Activated naive CD8-positive, alpha-beta T cell treated with anti-CD3 and anti-CD28 coated beads for 36 hours (primary cell): Measurements from ENCODE around the gene SLC27A2. TPM values are rescaled to one million over a fixed set of nuclear protein-coding genes. Genes with fewer than 3 reads are reported as not detected.

Experiments
- DNase-seq: peaks from one replicate; pipeline ENCODE4 v3.0.0; 2021
- H3K27ac Mint-ChIP-seq: one replicate; pipeline ENCODE4 v1.8.0; 2022; ENCODE audit warnings: mild to moderate bottlenecking, moderate library complexity, mixed read lengths
- H3K27me3 Mint-ChIP-seq: one replicate; pipeline ENCODE4 v1.8.0; 2022; ENCODE audit warnings: mild to moderate bottlenecking, mixed read lengths
- H3K36me3 Mint-ChIP-seq: one replicate; pipeline ENCODE4 v1.8.0; 2021; ENCODE audit warnings: mild to moderate bottlenecking, mixed read lengths
- H3K4me1 Mint-ChIP-seq: one replicate; pipeline ENCODE4 v1.8.0; 2021; ENCODE audit warnings: mixed read lengths
- H3K4me3 Mint-ChIP-seq: one replicate; pipeline ENCODE4 v1.8.0; 2022; ENCODE audit warnings: mild to moderate bottlenecking, moderate library complexity, mixed read lengths
- H3K9me3 Mint-ChIP-seq: one replicate; pipeline ENCODE4 v1.8.0; 2022; ENCODE audit warnings: mixed read lengths
- total RNA-seq, 2 experiments: library from RNA; stranded (reverse); gene quantifications; one replicate each; pipeline ENCODE4 v1.2.3, GENCODE V29; 2021

The SLC27A2 gene
- total RNA-seq, 2 experiments from 2014 or later, result 15.0 to 16.0 TPM

DNA sequence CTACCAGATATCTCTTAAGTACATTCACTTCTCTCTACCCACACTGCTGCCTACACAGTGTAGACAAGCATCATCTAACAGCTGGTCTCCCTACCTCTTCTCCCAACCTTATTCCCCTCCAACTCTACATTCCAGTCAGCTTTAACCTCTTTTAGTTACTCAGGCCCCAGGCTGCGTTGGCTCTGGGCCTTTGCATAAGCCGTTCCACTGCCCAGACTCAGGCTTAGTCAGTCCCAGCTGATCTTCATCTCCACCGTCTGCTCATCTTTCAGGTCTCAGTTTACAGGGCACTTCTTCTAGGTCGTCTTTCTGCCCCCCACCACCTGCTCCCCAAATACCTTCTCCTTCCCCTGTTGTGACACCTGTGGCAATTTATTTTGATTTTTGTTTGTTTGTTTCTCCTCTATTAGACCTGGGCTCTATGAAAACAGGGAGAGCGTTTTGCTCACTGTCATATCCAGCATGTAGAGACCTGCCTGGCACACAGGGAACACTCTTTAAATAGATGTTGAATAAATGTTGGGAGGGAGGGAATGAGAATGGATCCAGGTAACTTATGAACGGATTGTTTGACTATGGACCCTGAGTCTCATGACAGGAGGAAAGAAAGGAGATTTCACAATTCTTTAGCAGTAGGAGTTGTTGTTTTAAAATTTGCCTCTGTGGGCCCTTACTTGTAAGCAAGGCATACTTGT is 11.1 kb downstream of the SLC27A2 start:
- DNase-seq, result no peak
- no peak overlapping the region for H3K27ac Mint-ChIP-seq
- H3K27me3 Mint-ChIP-seq, result no peaks in the 10 kb centered on the region
- peaks cover 11% of the 10 kb centered on the region for H3K36me3 Mint-ChIP-seq
- no peak overlapping the region for H3K4me3 Mint-ChIP-seq
- H3K9me3 Mint-ChIP-seq, result no peaks in the 10 kb centered on the region
- peaks cover 2% of the 10 kb centered on the region for H3K4me1 Mint-ChIP-seq

DNA sequence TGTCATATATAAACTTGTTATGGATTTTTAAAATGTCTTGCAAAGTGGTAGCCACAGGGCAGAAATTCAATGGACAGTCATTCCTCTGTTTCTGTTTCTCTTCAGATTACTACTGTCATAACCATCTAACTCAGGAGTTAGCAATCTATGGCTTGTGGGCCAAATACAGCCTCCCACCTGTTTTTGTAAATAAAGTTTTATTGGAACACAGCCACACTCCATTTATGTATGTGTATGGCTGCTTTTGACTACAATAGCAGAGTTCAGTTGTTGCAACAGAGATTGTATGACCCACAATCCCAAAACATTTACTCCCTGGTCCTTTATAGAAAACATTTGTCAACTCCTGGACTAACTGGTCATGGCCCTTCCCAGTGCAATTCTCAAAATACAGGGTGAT is 20.0 kb downstream of the SLC27A2 start:
- Mint-ChIP-seq H3K9me3 (no peaks in the 10 kb centered on the region), H3K27me3 (no peaks in the 10 kb centered on the region), H3K36me3 (peaks cover 15% of the 10 kb centered on the region), H3K27ac (no peak overlapping the region), H3K4me1 (peaks cover 2% of the 10 kb centered on the region), H3K4me3 (no peak overlapping the region)
- no peak for DNase-seq

DNA sequence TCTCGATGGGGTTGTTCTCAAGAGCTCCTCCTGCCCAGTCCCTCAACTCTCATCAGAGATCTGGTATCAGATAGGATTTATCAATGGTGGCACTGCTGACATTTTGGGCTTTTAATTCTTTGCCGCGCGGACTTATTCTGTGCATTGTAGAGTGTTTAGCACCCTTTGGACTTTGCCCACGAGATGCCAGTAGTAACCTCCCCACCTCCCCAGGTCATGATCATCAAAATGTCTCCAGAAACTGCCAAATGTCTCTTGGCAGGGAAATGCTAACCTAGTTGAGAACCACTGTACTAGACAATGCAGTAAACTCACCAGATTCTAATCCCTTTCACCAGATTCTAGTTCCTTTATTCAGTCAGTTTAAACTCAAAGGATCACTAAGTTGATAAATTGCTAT is 24.0 kb downstream of the SLC27A2 start:
- H3K4me1 Mint-ChIP-seq, result no peaks in the 10 kb centered on the region
- H3K36me3 Mint-ChIP-seq, result peaks cover 36% of the 10 kb centered on the region
- H3K27ac Mint-ChIP-seq, result no peak overlapping the region
- no peaks in the 10 kb centered on the region for H3K9me3 Mint-ChIP-seq
- no peaks in the 10 kb centered on the region for H3K27me3 Mint-ChIP-seq
- H3K4me3 Mint-ChIP-seq, result no peak overlapping the region
- no peak for DNase-seq

DNA sequence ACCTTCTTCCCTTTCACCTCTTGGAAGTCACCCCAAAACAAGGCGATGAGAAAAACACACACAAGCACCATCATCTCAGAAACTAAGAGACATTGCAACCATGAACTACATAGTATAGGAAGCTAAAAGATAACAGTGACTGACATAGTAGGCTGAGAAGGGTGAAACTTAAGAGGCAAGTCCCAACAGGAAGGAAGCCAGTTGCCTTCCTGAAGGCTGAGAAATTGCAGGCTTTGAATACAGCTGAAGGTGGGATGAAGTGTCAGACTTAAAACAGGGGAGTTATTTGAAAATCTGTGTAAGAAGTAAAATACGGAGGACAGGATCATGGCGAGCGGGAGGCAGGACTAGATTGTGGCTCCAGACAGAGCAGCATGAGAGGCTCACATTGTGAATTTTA is 27.8 kb downstream of the SLC27A2 start:
- peaks cover 13% of the 10 kb centered on the region for H3K9me3 Mint-ChIP-seq

GRCh38 chr15:50210462-50211157 is 28.6 kb downstream of the SLC27A2 start:
- peaks cover 46% of the 10 kb centered on the region for H3K36me3 Mint-ChIP-seq
- H3K9me3 Mint-ChIP-seq, result peaks cover 14% of the 10 kb centered on the region

More for the DNA sequence above, 27.8 kb downstream of the SLC27A2 start:
- Mint-ChIP-seq H3K4me1 (no peaks in the 10 kb centered on the region), H3K27ac (no peak overlapping the region), H3K4me3 (no peak overlapping the region), H3K36me3 (peaks cover 47% of the 10 kb centered on the region), H3K27me3 (peaks cover 10% of the 10 kb centered on the region)
- DNase-seq, result no peak

GRCh38 chr15:50218291-50218690 is 36.3 kb downstream of the SLC27A2 start:
- H3K27ac Mint-ChIP-seq, result no peak overlapping the region
- H3K36me3 Mint-ChIP-seq, result no peaks in the 10 kb centered on the region
- peaks cover 10% of the 10 kb centered on the region for H3K27me3 Mint-ChIP-seq
- H3K4me1 Mint-ChIP-seq, result peaks cover 12% of the 10 kb centered on the region
- H3K9me3 Mint-ChIP-seq, result peaks cover 1% of the 10 kb centered on the region
- no peak overlapping the region for H3K4me3 Mint-ChIP-seq
- no peak for DNase-seq

More at GRCh38 chr15:50210462-50211157, 28.6 kb downstream of the SLC27A2 start:
- Mint-ChIP-seq H3K4me1 (no peaks in the 10 kb centered on the region), H3K4me3 (no peak overlapping the region), H3K27me3 (peaks cover 17% of the 10 kb centered on the region), H3K27ac (no peak overlapping the region)
- no peak for DNase-seq

- Mint-ChIP-seq H3K4me1 (peaks cover 12% of the 10 kb centered on the region), H3K27ac (no peak overlapping the region)
- no peak for DNase-seq
These were observed 36.7 kb downstream of the SLC27A2 start for GRCh38 chr15:50218691-50219090.

GRCh38 chr15:50219820-50220219 is 37.8 kb downstream of the SLC27A2 start:
- H3K4me3 Mint-ChIP-seq, result no peak overlapping the region
- peaks cover 12% of the 10 kb centered on the region for H3K4me1 Mint-ChIP-seq
- no peak for DNase-seq
- no peak overlapping the region for H3K27ac Mint-ChIP-seq
- H3K36me3 Mint-ChIP-seq, result peaks cover 4% of the 10 kb centered on the region
- H3K27me3 Mint-ChIP-seq, result peaks cover 9% of the 10 kb centered on the region
- peaks cover 1% of the 10 kb centered on the region for H3K9me3 Mint-ChIP-seq

More at GRCh38 chr15:50218691-50219090, 36.7 kb downstream of the SLC27A2 start:
- no peak overlapping the region for H3K4me3 Mint-ChIP-seq
- H3K9me3 Mint-ChIP-seq, result peaks cover 1% of the 10 kb centered on the region
- H3K27me3 Mint-ChIP-seq, result peaks cover 10% of the 10 kb centered on the region
- H3K36me3 Mint-ChIP-seq, result peaks cover 2% of the 10 kb centered on the region

GRCh38 chr15:50222181-50222580 is 40.2 kb downstream of the SLC27A2 start:
- H3K27me3 Mint-ChIP-seq, result no peaks in the 10 kb centered on the region
- no peak overlapping the region for H3K4me3 Mint-ChIP-seq
- peaks cover 4% of the 10 kb centered on the region for H3K36me3 Mint-ChIP-seq

GRCh38 chr15:50224606-50225005 is 42.6 kb downstream of the SLC27A2 start:
- H3K27ac Mint-ChIP-seq, result no peak overlapping the region
- no peaks in the 10 kb centered on the region for H3K27me3 Mint-ChIP-seq
- H3K36me3 Mint-ChIP-seq, result peaks cover 8% of the 10 kb centered on the region
- no peak overlapping the region for H3K4me3 Mint-ChIP-seq
- no peaks in the 10 kb centered on the region for H3K9me3 Mint-ChIP-seq
- no peak for DNase-seq
- peaks cover 7% of the 10 kb centered on the region for H3K4me1 Mint-ChIP-seq

More at GRCh38 chr15:50222181-50222580, 40.2 kb downstream of the SLC27A2 start:
- H3K4me1 Mint-ChIP-seq, result peaks cover 12% of the 10 kb centered on the region
- DNase-seq, result no peak
- H3K9me3 Mint-ChIP-seq, result no peaks in the 10 kb centered on the region
- no peak overlapping the region for H3K27ac Mint-ChIP-seq

- Mint-ChIP-seq H3K27ac (no peak overlapping the region), H3K4me3 (no peak overlapping the region), H3K27me3 (no peaks in the 10 kb centered on the region), H3K36me3 (peaks cover 8% of the 10 kb centered on the region), H3K4me1 (peaks cover 2% of the 10 kb centered on the region), H3K9me3 (no peaks in the 10 kb centered on the region)
- no peak for DNase-seq
These were observed 43.1 kb downstream of the SLC27A2 start for GRCh38 chr15:50225057-50225456.

GRCh38 chr15:50225938-50226337 is 43.9 kb downstream of the SLC27A2 start:
- peaks cover 8% of the 10 kb centered on the region for H3K36me3 Mint-ChIP-seq
- H3K4me3 Mint-ChIP-seq, result no peak overlapping the region
- H3K9me3 Mint-ChIP-seq, result no peaks in the 10 kb centered on the region
- no peak overlapping the region for H3K27ac Mint-ChIP-seq
- DNase-seq, result no peak
- H3K4me1 Mint-ChIP-seq, result no peaks in the 10 kb centered on the region
- no peaks in the 10 kb centered on the region for H3K27me3 Mint-ChIP-seq

DNA sequence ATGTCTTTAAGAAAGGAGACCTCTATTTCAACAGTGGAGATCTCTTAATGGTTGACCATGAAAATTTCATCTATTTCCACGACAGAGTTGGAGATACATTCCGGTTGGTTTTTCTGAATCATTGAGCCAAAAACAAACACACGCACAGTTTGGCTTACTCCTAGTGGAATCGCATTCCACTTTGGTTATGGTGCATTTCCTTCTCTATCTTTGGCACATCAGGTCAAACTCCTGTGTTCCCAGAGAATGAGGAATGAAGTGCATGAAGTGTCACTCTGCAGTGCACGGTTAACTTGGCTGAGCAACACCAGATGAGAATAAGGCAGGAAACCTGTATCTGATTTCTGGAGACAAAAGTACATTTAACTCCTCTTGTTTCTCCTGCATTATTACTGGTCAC is 45.1 kb downstream of the SLC27A2 start:
- no peaks in the 10 kb centered on the region for H3K4me1 Mint-ChIP-seq
- no peak overlapping the region for H3K4me3 Mint-ChIP-seq
- no peaks in the 10 kb centered on the region for H3K27me3 Mint-ChIP-seq
- no peak for DNase-seq
- no peaks in the 10 kb centered on the region for H3K9me3 Mint-ChIP-seq
- H3K36me3 Mint-ChIP-seq, result peaks cover 8% of the 10 kb centered on the region
- H3K27ac Mint-ChIP-seq, result no peak overlapping the region

GRCh38 chr15:50228866-50229265 is 46.9 kb downstream of the SLC27A2 start:
- DNase-seq, result no peak
- H3K27me3 Mint-ChIP-seq, result no peaks in the 10 kb centered on the region
- no peaks in the 10 kb centered on the region for H3K4me1 Mint-ChIP-seq
- H3K36me3 Mint-ChIP-seq, result peaks cover 6% of the 10 kb centered on the region
- no peak overlapping the region for H3K4me3 Mint-ChIP-seq
- no peak overlapping the region for H3K27ac Mint-ChIP-seq
- H3K9me3 Mint-ChIP-seq, result no peaks in the 10 kb centered on the region

DNA sequence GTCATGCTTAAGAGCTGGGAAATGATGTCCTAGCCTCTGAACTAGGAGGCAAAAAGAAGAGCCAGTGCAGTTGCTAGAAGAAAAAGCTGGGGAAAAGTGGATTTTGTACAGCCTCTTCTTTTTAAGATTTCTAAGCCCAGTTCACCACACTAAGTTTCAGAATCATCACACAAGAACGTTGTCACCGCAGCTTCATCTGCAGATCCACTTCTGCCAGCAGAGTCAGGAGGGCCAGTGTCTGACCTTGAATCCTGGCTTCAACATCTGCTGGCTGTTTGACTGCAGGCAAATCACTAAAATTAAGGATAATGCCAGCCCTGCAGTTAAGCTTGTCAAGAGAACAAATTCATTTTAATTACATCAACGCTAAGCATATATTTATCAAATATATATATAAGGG is 47.3 kb downstream of the SLC27A2 start:
- Mint-ChIP-seq H3K27ac (no peak overlapping the region), H3K27me3 (no peaks in the 10 kb centered on the region), H3K4me3 (no peak overlapping the region), H3K9me3 (no peaks in the 10 kb centered on the region), H3K4me1 (no peaks in the 10 kb centered on the region), H3K36me3 (peaks cover 7% of the 10 kb centered on the region)
- no peak for DNase-seq

DNA sequence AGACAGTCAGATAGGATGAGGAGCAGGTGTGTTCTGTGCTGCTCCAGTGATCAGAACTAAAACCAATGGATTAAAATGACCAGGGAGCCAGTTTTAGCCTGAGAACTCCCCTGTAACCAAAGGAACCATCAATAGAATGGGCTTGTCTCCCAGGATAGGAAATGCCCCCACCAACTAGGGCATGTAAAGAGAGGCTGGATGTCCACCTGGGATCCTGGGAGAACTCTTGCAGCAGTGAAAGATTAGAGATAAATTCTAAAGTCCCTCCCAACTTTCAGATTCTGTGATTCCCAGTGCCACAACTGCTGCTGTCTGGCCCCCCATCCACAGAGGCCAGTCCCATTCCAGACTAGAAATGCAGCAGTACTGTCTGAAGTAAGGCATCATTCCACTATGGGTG is 49.8 kb downstream of the SLC27A2 start:
- DNase-seq, result no peak
- H3K4me3 Mint-ChIP-seq, result no peak overlapping the region
- no peaks in the 10 kb centered on the region for H3K9me3 Mint-ChIP-seq
- no peak overlapping the region for H3K27ac Mint-ChIP-seq
- peaks cover 7% of the 10 kb centered on the region for H3K36me3 Mint-ChIP-seq
- no peaks in the 10 kb centered on the region for H3K4me1 Mint-ChIP-seq
- no peaks in the 10 kb centered on the region for H3K27me3 Mint-ChIP-seq
